ENCODE results near the gene SLC16A6.
"Not testable (repeated sequence)": the region's sequence is repeated elsewhere in the genome, so short reads cannot be mapped to it uniquely, and the experiment has no call there.

SLC16A6 gene

GRCh38 chr17:68290955-68291835 is at the start of gene SLC16A6, which contains the start of gene ARSG:
TSS of gene SLC16A6 (minus strand) at chr17:68291127. CDS start at chr17:68278320, 12,807 bp downstream.
TSS of gene ARSG (plus strand) at chr17:68291495. CDS start at chr17:68307494, 15,999 bp downstream.
- peak; percentile 84 for DNase-seq

- DNase-seq = no peak
These were observed 43.5 kb upstream of the SLC16A6 start for GRCh38 chr17:68334393-68334792.

- DNase-seq = not testable (repeated sequence)
These were observed 41.0 kb upstream of the SLC16A6 start for GRCh38 chr17:68331932-68332331.

- DNase-seq = no peak
These were observed 38.4 kb upstream of the SLC16A6 start for GRCh38 chr17:68329331-68329730.

- no peak for DNase-seq
These were observed 37.7 kb upstream of the SLC16A6 start for GRCh38 chr17:68328676-68329075.

GRCh38 chr17:68327823-68328557 is 37.1 kb upstream of the SLC16A6 start:
- DNase-seq = no peak

GRCh38 chr17:68326681-68327080 is 35.8 kb upstream of the SLC16A6 start:
- DNase-seq = no peak

GRCh38 chr17:68325961-68326360 is 35.0 kb upstream of the SLC16A6 start:
- peak; percentile 15 for DNase-seq

- no peak for DNase-seq
These were observed 33.9 kb upstream of the SLC16A6 start for GRCh38 chr17:68324654-68325336.

- DNase-seq = no peak
These were observed 33.2 kb upstream of the SLC16A6 start for GRCh38 chr17:68324114-68324513.

GRCh38 chr17:68322630-68323029 is 31.7 kb upstream of the SLC16A6 start:
- no peak for DNase-seq

- DNase-seq = no peak
These were observed 30.6 kb upstream of the SLC16A6 start for GRCh38 chr17:68321556-68321954.

- no peak for DNase-seq
These were observed 30.1 kb upstream of the SLC16A6 start for GRCh38 chr17:68320943-68321555.

GRCh38 chr17:68320311-68320865 is 29.5 kb upstream of the SLC16A6 start:
- DNase-seq = no peak

GRCh38 chr17:68319410-68320162 is 28.7 kb upstream of the SLC16A6 start:
- no peak for DNase-seq

GRCh38 chr17:68318103-68318991 is 27.4 kb upstream of the SLC16A6 start:
- DNase-seq = peak; percentile 30

GRCh38 chr17:68317458-68317857 is 26.5 kb upstream of the SLC16A6 start:
- DNase-seq = no peak

- no peak for DNase-seq
These were observed 25.0 kb upstream of the SLC16A6 start for GRCh38 chr17:68315930-68316329.

- DNase-seq = no peak
These were observed 24.1 kb upstream of the SLC16A6 start for GRCh38 chr17:68314916-68315535.

- DNase-seq = no peak
These were observed 19.2 kb upstream of the SLC16A6 start for GRCh38 chr17:68310152-68310551.

Measured in NCI-H146 (cell line).